PC-9 (cell line): ENCODE data around the gene GANC.

ENCODE experiments used
- EZH2 ChIP-seq: fragments of 200-600 bp; sonication (generic); IDR thresholded peaks from 2 replicates; pipeline ENCODE4 v1.8.0; 2017; ENCODE audit warnings: antibody characterized with exemption, low read depth
- TF ChIP-seq, protein P1 (sequence below): fragments of 200-600 bp; sonication (generic); conservative IDR thresholded peaks from 2 replicates; pipeline ENCODE4 v1.6.1; 2017; ENCODE audit warnings: mixed run types, antibody characterized with exemption, mild to moderate bottlenecking, moderate library complexity

DNA sequence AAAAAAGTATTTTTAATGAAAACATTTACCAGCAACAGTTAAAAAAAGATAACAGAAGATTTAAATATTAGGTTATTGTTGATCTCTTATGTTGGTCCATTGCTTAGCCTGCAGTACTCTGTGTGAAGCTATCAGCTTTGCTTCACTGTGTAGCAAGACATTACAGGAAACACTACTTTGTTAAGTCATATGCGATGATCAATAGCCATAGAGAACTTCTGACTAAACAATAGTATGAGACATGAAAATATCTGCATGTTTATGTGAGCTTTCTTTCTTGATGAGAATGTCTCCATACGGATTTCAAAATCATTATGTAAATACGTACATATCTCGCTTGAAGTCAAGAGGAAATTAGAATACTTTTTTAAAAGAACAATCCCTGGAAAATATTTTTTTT lies 59.3 kb downstream of the GANC start:
- TF ChIP-seq, protein P1, sequence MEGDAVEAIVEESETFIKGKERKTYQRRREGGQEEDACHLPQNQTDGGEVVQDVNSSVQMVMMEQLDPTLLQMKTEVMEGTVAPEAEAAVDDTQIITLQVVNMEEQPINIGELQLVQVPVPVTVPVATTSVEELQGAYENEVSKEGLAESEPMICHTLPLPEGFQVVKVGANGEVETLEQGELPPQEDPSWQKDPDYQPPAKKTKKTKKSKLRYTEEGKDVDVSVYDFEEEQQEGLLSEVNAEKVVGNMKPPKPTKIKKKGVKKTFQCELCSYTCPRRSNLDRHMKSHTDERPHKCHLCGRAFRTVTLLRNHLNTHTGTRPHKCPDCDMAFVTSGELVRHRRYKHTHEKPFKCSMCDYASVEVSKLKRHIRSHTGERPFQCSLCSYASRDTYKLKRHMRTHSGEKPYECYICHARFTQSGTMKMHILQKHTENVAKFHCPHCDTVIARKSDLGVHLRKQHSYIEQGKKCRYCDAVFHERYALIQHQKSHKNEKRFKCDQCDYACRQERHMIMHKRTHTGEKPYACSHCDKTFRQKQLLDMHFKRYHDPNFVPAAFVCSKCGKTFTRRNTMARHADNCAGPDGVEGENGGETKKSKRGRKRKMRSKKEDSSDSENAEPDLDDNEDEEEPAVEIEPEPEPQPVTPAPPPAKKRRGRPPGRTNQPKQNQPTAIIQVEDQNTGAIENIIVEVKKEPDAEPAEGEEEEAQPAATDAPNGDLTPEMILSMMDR = no peak
- TF ChIP-seq EZH2 = no peak
